Liver (tissue), 9 donors: ENCODE measurements around the gene VRTN. TPM values are rescaled to one million over a fixed set of nuclear protein-coding genes. Genes with fewer than 3 reads are reported as not detected.

Source experiments
- DNase-seq: peaks from one replicate; pipeline ENCODE4 v3.0.0-alpha.2; 2017; ENCODE audit warnings: low spot score
- H3K27ac ChIP-seq, 2 donors: one replicate each; pipeline ENCODE4 v1.7.0; 2013; ENCODE audit warnings: inconsistent platforms in 2 of 2, low read length in 2 of 2, control low read depth in 1 of 2, low read depth in 1 of 2, mild to moderate bottlenecking in 1 of 2
- H3K27me3 ChIP-seq, 4 donors: one replicate each; pipeline versions ENCODE4 v1.6.1 to v1.7.0; 2013; ENCODE audit warnings: low read length in 3 of 4, inconsistent platforms in 1 of 4, mild to moderate bottlenecking in 1 of 4, moderate library complexity in 1 of 4; ENCODE audit not compliant: control insufficient read depth in 4 of 4, insufficient read depth in 4 of 4
- H3K36me3 ChIP-seq, 4 donors: one replicate each; pipeline versions ENCODE4 v1.6.1 to v1.7.0; 2013; ENCODE audit warnings: low read length in 3 of 4, mild to moderate bottlenecking in 3 of 4, low read depth in 1 of 4, moderate library complexity in 1 of 4; ENCODE audit not compliant: control insufficient read depth in 4 of 4, insufficient read depth in 3 of 4
- H3K4me1 ChIP-seq, 4 donors: one replicate each; pipeline versions ENCODE4 v1.6.1 to v1.7.0; 2013; ENCODE audit warnings: low read length in 3 of 4, mild to moderate bottlenecking in 3 of 4, moderate library complexity in 1 of 4; ENCODE audit not compliant: control insufficient read depth in 4 of 4, insufficient read depth in 4 of 4
- H3K4me3 ChIP-seq, 3 donors: one replicate each; pipeline versions ENCODE4 v1.6.1 to v1.7.0; 2013; ENCODE audit warnings: low read length in 3 of 3, control low read depth in 1 of 3, low read depth in 1 of 3, mild to moderate bottlenecking in 1 of 3
- H3K9ac ChIP-seq, 2 donors: one replicate each; pipeline ENCODE4 v1.7.0; 2013; ENCODE audit warnings: low read length in 2 of 2, mild to moderate bottlenecking in 2 of 2, moderate library complexity in 2 of 2, control low read depth in 1 of 2, low read depth in 1 of 2
- H3K9me3 ChIP-seq, 4 donors: one replicate each; pipeline versions ENCODE4 v1.6.1 to v1.7.0; 2013; ENCODE audit warnings: low read length in 3 of 4; ENCODE audit not compliant: control insufficient read depth in 4 of 4
- EGR1 ChIP-seq, 2 donors: IDR thresholded peaks; 2 replicates each; pipeline ENCODE4 v1.6.1; 2016 to 2018; ENCODE audit warnings: antibody characterized with exemption in 2 of 2, low read depth in 2 of 2
- FOXA1 ChIP-seq: IDR thresholded peaks from 2 replicates; pipeline ENCODE4 v1.6.1; 2016; ENCODE audit warnings: antibody characterized with exemption
- FOXA2 ChIP-seq: IDR thresholded peaks from 2 replicates; pipeline ENCODE4 v1.6.1; 2016; ENCODE audit warnings: antibody characterized with exemption
- GABPA ChIP-seq, 2 donors: IDR thresholded peaks in 1 of 2; conservative IDR thresholded peaks in 1 of 2; 2 replicates each; pipeline ENCODE4 v1.6.1; 2016; ENCODE audit warnings: antibody characterized with exemption in 2 of 2, mild to moderate bottlenecking in 1 of 2, moderate library complexity in 1 of 2
- HNF4A ChIP-seq, 2 donors: conservative IDR thresholded peaks; 2 replicates each; pipeline ENCODE4 v1.6.1; 2016; ENCODE audit warnings: antibody characterized with exemption in 2 of 2, mild to moderate bottlenecking in 2 of 2
- HNF4G ChIP-seq: IDR thresholded peaks from 2 replicates; pipeline ENCODE4 v1.6.1; 2016; ENCODE audit warnings: antibody characterized with exemption
- JUND ChIP-seq, 2 donors: IDR thresholded peaks; 2 replicates each; pipeline ENCODE4 v1.6.1; 2016; ENCODE audit warnings: antibody characterized with exemption in 2 of 2
- MAX ChIP-seq: IDR thresholded peaks from 2 replicates; pipeline ENCODE4 v1.6.1; 2016; ENCODE audit warnings: antibody characterized with exemption
- RAD21 ChIP-seq, 2 donors: IDR thresholded peaks; 2 replicates each; pipeline ENCODE4 v1.6.1; 2016; ENCODE audit warnings: antibody characterized with exemption in 2 of 2, mild to moderate bottlenecking in 2 of 2
- REST ChIP-seq: IDR thresholded peaks from 2 replicates; pipeline ENCODE4 v1.6.1; 2016; ENCODE audit warnings: antibody characterized with exemption, mild to moderate bottlenecking
- RXRA ChIP-seq, 2 donors: IDR thresholded peaks; 2 replicates each; pipeline ENCODE4 v1.6.1; 2017 to 2018; ENCODE audit warnings: antibody characterized with exemption in 2 of 2, mild to moderate bottlenecking in 1 of 2
- SP1 ChIP-seq: IDR thresholded peaks from 2 replicates; pipeline ENCODE4 v1.6.1; 2018; ENCODE audit warnings: antibody characterized with exemption, mild to moderate bottlenecking
- TAF1 ChIP-seq: conservative IDR thresholded peaks from 2 replicates; pipeline ENCODE4 v1.6.1; 2016; ENCODE audit warnings: antibody characterized with exemption, mild to moderate bottlenecking
- YY1 ChIP-seq: IDR thresholded peaks from 2 replicates; pipeline ENCODE4 v1.6.1; 2016; ENCODE audit warnings: antibody characterized with exemption, mild to moderate bottlenecking
- WGBS: extraction: QIAGEN DNeasy Blood & Tissue Kit; methylation state at CpG from one replicate; pipeline ENCODE4 v1.1.7; 2013; 5-methylcytosine and 5-hydroxymethylcytosine counted together
- polyA plus RNA-seq, 2 donors: library from polyadenylated mRNA; stranded (reverse) in 1 of 2; unstranded in 1 of 2; fragments of 200-250 nt in 1 of 2; fragments of >200 nt in 1 of 2; fragmentation: Nextera tagmentation in 1 of 2; extraction: Ambion mirVana in 1 of 2; gene quantifications; one replicate each; pipeline versions ENCODE4 v1.2.1 to v1.2.3, GENCODE V29; 2013 to 2015
- total RNA-seq, 2 donors: library from RNA; depleted of rRNA; stranded (reverse); fragments of >200 nt; gene quantifications; one replicate each; pipeline ENCODE4 v1.2.3, GENCODE V29; 2014
- TF ChIP-seq, protein P1 (sequence below): fragments of 150-350 bp; IDR thresholded peaks from 2 replicates; pipeline ENCODE4 v1.5.1; 2017; ENCODE audit warnings: improper control_type of control experiment, low read depth, low read length; ENCODE audit not compliant: missing input control
- TF ChIP-seq, protein P2 (sequence below): IDR thresholded peaks from 2 replicates; pipeline ENCODE4 v1.6.1; 2016; ENCODE audit warnings: antibody characterized with exemption
- TF ChIP-seq, protein P3 (sequence below): IDR thresholded peaks from 2 replicates; pipeline ENCODE4 v1.6.1; 2016; ENCODE audit warnings: antibody characterized with exemption
- donor health status: healthy.
- donor health status: healthy.
- donor health status: healthy.
- donor health status: healthy.
- donor health status: healthy.

VRTN gene
- total and polyA plus RNA-seq, 4 donors: not detected

DNA sequence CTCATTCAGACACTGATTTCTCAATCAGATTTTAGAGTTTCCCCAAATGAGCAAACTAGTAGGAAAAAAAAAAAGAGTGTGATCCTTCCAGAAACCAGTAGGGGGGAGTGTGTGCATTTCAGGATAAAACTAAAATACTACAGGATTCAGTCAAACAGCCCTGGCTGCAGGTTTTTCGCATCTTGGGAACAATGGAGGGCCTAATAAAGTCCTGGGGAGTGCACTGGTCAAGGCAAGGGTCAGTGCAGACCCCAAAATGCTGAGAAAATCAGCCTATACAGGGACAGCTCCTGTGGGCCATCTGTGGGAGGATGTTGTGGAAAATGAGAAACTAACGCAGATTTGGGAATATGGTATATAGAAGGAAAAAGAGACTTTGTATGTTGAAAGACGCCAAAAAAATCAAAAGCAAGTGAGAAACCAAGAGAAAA is 23.3 kb upstream of the VRTN start:
- Histone ChIP-seq H3K27me3 (no peaks in the 10 kb centered on the region), H3K36me3 (no peaks in the 10 kb centered on the region), H3K4me3 (no peak overlapping the region), H3K4me1 (no peaks in the 10 kb centered on the region), H3K27ac (no peak overlapping the region), H3K9me3 (no peaks in the 10 kb centered on the region), H3K9ac (no peak overlapping the region)
- TF ChIP-seq, protein P1, sequence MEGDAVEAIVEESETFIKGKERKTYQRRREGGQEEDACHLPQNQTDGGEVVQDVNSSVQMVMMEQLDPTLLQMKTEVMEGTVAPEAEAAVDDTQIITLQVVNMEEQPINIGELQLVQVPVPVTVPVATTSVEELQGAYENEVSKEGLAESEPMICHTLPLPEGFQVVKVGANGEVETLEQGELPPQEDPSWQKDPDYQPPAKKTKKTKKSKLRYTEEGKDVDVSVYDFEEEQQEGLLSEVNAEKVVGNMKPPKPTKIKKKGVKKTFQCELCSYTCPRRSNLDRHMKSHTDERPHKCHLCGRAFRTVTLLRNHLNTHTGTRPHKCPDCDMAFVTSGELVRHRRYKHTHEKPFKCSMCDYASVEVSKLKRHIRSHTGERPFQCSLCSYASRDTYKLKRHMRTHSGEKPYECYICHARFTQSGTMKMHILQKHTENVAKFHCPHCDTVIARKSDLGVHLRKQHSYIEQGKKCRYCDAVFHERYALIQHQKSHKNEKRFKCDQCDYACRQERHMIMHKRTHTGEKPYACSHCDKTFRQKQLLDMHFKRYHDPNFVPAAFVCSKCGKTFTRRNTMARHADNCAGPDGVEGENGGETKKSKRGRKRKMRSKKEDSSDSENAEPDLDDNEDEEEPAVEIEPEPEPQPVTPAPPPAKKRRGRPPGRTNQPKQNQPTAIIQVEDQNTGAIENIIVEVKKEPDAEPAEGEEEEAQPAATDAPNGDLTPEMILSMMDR: peak; percentile 53
- TF ChIP-seq RAD21 (IDR thresholded peaks at IDR 0.05): peak; percentile 51 to 64
- no peak for TF ChIP-seq REST
- no peak for DNase-seq
- WGBS: 53% methylated on average over 3 of the region's 3 CpGs

DNA sequence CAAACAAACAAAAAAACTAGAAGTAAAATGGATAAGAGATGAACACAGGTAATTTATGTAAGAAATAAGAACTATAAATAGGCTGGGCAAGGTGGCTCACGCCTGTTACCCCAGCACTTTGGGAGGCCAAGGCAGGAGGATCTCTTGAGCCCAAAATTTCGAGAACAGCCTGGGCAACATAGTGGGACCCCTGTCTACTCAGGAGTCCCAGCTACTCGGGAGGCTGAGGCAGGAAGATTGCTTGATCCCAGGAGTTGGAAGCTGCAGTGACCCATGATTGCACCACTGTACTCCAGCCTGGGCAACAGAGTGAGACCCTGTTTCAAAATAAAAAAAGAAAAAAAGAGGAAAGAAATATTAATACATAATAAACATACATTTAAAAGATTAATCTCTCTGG is 22.8 kb upstream of the VRTN start:
- Histone ChIP-seq H3K36me3 (no peaks in the 10 kb centered on the region), H3K4me3 (no peak overlapping the region), H3K4me1 (no peaks in the 10 kb centered on the region), H3K9me3 (no peaks in the 10 kb centered on the region), H3K27me3 (no peaks in the 10 kb centered on the region), H3K9ac (no peak overlapping the region), H3K27ac (no peak overlapping the region)
- 72% methylated on average over 3 of the region's 3 CpGs for WGBS
- TF ChIP-seq RXRA (IDR thresholded peaks at IDR 0.05) (no peak), EGR1 (IDR thresholded peaks at IDR 0.05; ENCODE audit: low read depth in 2 of 2) (no peak), HNF4G (no peak), TAF1 (no peak), FOXA2 (no peak), RAD21 (IDR thresholded peaks at IDR 0.05) (no peak), HNF4A (conservative IDR thresholded peaks at IDR 0.05) (no peak), MAX (no peak), REST (no peak), SP1 (no peak), YY1 (no peak), GABPA (IDR thresholded peaks at IDR 0.05 in 1 of 2, conservative IDR thresholded peaks at IDR 0.05 in 1 of 2) (no peak), FOXA1 (no peak), JUND (IDR thresholded peaks at IDR 0.05) (no peak)
- TF ChIP-seq, protein P2, sequence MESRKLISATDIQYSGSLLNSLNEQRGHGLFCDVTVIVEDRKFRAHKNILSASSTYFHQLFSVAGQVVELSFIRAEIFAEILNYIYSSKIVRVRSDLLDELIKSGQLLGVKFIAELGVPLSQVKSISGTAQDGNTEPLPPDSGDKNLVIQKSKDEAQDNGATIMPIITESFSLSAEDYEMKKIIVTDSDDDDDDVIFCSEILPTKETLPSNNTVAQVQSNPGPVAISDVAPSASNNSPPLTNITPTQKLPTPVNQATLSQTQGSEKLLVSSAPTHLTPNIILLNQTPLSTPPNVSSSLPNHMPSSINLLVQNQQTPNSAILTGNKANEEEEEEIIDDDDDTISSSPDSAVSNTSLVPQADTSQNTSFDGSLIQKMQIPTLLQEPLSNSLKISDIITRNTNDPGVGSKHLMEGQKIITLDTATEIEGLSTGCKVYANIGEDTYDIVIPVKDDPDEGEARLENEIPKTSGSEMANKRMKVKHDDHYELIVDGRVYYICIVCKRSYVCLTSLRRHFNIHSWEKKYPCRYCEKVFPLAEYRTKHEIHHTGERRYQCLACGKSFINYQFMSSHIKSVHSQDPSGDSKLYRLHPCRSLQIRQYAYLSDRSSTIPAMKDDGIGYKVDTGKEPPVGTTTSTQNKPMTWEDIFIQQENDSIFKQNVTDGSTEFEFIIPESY: no peak
- TF ChIP-seq, protein P3, sequence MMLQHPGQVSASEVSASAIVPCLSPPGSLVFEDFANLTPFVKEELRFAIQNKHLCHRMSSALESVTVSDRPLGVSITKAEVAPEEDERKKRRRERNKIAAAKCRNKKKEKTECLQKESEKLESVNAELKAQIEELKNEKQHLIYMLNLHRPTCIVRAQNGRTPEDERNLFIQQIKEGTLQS: no peak
- TF ChIP-seq, protein P1: no peak
- no peak for DNase-seq
